NK-92 (cell line): ENCODE results near the gene PSENEN.
"Not testable (repeated sequence)": the region's sequence is repeated elsewhere in the genome, so short reads cannot be mapped to it uniquely, and the experiment has no call there.

Experiments used
- DNase-seq: peaks from one replicate; lab custom pipeline; 2025; ENCODE audit not compliant: unreplicated experiment; lab: John Stamatoyannopoulos, UW

Gene PSENEN

GRCh38 chr19:35718345-35719041 is 27.0 kb upstream of the PSENEN start:
- no peak for DNase-seq

GRCh38 chr19:35719402-35720162 is 25.9 kb upstream of the PSENEN start:
- DNase-seq, result no peak

DNA sequence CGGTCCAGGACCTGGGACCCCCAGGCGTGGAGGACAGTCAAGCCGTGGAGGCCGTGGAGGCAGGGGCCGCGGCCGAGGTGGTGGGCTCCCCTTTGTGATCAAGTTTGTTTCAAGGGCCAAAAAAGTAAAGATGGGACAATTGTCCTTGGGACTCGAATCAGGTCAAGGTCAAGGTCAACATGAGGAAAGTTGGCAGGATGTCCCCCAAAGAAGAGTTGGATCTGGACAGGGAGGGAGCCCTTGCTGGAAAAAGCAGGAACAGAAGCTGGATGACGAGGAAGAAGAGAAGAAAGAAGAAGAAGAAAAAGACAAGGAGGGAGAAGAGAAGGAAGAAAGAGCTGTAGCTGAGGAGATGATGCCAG is 25.3 kb upstream of the PSENEN start:
- no peak for DNase-seq

DNA sequence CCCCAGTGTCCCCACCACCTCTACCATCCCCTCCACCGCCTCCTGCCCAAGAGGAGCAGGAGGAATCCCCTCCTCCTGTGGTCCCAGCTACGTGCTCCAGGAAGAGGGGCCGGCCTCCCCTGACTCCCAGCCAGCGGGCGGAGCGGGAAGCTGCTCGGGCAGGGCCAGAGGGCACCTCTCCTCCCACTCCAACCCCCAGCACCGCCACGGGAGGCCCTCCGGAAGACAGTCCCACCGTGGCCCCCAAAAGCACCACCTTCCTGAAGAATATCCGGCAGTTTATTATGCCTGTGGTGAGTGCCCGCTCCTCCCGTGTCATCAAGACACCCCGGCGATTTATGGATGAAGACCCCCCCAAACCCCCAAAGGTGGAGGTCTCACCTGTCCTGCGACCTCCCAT is 24.8 kb upstream of the PSENEN start:
- no peak for DNase-seq

DNA sequence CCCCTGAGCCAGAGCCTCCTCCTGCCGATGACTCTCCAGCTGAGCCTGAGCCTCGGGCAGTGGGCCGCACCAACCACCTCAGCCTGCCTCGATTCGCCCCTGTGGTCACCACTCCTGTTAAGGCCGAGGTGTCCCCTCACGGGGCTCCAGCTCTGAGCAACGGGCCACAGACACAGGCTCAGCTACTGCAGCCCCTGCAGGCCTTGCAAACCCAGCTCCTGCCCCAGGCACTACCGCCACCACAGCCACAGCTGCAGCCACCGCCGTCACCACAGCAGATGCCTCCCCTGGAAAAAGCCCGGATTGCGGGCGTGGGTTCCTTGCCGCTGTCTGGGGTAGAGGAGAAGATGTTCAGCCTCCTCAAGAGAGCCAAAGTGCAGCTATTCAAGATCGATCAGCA is 24.1 kb upstream of the PSENEN start:
- no peak for DNase-seq

DNA sequence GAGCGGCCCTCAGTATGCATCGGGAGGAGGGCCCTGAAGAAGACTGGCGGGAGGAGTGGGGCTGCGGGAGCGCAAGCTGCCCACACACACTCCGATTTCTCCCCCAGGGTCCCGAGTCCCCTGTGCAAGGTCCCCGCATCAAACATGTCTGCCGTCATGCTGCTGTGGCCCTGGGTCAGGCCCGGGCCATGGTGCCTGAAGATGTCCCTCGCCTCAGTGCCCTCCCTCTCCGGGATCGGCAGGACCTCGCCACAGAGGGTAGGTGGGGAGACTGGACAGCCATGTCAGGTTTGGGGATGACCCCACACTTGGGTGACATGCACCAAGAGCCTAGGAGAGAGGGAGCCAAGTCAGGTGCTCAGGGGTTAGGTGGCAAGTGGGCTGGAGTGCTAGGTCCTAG is 23.0 kb upstream of the PSENEN start:
- DNase-seq, result no peak

- no peak for DNase-seq
These were observed 22.6 kb upstream of the PSENEN start for GRCh38 chr19:35722897-35723296.

GRCh38 chr19:35723671-35724070 is 21.8 kb upstream of the PSENEN start:
- DNase-seq, result no peak

DNA sequence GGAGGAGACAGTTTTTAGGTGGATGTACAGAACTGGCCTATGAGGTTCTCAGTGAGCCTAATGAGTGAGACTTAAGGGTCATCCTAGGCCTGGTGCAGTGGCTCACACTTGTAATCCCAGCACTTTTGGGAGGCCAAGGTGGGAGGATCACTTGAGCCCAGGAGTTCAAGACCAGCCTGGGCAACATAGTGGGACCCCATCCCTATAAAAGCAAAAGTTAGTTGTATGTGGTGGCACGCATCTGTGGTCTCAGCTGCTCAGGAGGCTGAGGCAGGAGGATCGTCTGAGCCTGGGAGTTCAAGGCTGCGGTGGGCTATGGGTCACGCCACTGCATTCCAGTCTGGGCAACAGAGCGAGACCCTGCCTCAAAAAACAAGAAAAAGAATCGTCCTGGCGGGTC is 21.3 kb upstream of the PSENEN start:
- not testable (repeated sequence) for DNase-seq

DNA sequence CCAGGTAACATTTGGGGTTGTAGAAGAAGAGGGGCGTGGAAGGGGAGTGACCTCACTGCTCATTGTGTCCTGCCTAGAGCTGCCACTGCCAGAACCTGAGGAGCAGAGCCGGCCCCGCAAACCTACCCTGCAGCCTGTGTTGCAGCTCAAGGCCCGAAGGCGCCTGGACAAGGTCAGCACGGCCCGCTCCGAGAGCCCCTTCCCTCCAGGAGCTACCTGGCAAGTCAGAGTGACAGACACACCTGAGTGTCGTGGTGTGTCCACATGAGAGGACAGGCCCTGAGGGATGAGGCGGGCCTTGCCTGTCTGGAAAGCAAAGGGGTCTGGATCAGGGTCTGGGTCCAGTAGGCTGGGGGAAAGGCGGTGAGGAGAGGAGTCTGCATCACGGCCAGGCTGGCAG is 20.9 kb upstream of the PSENEN start:
- no peak for DNase-seq

- DNase-seq, result no peak
These were observed 20.1 kb upstream of the PSENEN start for GRCh38 chr19:35725216-35725861.

DNA sequence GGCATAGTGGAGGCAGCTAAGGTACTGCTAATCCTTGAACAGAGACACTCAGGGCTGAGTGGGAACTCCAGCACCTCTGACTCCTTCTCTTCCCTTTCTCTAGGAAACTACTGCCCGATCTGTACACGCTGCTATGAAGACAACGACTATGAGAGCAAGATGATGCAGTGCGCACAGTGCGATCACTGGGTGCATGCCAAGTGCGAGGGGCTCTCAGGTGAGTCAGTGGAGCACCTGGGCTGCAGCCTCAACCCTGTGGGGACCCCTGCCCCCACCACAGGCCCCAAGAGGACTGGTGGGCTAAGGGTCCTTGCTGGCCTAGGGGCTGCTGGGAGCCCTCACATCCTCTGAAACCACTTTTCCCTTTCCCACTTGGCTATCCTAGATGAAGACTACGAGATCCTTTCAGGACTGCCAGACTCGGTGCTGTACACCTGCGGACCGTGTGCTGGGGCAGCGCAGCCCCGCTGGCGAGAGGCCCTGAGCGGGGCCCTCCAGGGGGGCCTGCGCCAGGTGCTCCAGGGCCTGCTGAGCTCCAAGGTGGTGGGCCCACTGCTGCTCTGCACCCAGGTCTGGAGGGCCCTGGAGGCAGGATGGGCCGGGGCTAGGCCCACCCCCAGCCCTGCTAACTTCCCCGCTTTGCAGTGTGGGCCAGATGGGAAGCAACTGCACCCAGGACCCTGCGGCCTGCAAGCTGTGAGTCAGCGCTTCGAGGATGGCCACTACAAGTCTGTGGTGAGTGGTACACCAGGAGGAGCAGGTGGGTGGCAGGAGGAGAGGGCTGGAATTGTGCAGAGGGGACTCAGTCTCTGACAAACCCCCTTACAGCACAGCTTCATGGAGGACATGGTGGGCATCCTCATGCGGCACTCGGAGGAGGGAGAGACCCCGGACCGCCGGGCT is 18.1 kb upstream of the PSENEN start:
- no peak for DNase-seq

DNA sequence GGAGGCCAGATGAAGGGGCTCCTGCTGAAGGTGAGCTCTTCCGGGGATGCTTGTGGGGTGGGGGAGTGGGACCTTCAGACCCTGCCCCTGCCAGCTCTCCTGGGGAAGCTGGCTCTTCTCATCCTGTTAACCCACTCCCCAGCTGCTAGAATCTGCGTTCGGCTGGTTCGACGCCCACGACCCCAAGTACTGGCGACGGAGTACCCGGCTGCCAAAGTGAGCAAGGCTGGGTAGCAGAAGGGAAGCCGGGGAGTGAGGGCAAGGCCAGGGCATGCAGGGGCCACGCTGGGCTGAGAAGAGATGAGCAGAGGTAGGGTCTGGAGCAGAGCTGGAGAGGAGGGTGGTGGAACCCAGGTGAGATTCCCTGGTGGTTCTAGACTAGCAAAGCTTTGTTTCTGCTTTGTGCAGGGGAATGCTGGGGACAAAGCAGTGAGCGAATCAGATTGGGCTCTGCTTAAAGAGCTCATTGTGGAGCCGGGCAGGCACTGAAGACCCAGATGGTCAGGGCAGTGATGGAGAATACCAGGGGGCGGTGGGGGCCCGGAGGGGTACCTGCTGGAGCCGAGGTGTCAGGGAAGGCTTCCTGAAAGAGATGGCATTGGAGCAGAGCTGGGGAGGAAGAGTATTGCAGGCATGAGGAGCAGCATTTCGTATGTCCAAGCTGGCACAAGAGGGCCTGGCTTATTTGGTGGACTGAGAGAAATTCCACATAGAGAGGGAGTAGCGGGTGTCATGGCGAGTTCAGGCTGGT is 17.3 kb upstream of the PSENEN start:
- DNase-seq, result no peak

- DNase-seq, result no peak
These were observed 16.4 kb upstream of the PSENEN start for GRCh38 chr19:35729021-35729420.

DNA sequence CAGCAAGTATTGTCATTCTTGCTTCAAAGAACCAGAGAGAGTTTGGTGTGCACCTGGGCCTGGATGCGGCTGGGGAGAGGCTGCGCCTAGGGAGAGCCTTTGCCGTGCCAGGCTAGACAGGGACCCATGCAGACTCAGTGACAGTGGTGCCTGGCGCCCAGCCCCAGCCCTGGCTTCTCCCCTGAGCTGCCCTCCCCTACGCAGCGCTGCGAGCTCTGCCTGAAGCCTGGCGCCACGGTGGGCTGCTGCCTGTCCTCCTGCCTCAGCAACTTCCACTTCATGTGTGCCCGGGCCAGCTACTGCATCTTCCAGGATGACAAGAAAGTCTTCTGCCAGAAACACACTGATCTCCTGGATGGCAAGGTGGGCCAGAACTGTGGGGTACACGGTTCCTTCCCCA is 15.7 kb upstream of the PSENEN start:
- no peak for DNase-seq

GRCh38 chr19:35730326-35730725 is 15.1 kb upstream of the PSENEN start:
- DNase-seq, result no peak

- DNase-seq, result no peak
These were observed 14.1 kb upstream of the PSENEN start for GRCh38 chr19:35731353-35731752.

DNA sequence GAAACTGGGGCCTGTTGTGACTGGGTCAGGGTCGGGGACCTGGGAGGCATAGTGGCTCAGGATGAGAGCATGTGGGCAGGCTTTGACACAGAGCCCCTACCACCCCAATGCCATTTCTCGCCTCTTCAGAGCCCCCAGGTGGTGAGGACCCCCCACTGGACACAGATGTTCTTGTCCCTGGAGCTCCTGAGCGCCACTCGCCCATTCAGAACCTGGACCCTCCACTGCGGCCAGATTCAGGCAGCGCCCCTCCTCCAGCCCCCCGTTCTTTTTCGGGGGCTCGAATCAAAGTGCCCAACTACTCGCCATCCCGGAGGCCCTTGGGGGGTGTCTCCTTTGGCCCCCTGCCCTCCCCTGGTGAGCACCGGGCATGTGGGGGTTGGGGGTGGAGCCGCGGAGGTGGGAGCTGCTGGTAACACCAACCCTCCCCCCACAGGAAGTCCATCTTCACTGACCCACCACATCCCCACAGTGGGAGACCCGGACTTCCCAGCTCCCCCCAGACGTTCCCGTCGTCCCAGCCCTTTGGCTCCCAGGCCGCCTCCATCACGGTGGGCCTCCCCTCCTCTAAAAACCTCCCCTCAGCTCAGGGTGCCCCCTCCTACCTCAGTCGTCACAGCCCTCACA is 13.6 kb upstream of the PSENEN start:
- DNase-seq, result no peak

DNA sequence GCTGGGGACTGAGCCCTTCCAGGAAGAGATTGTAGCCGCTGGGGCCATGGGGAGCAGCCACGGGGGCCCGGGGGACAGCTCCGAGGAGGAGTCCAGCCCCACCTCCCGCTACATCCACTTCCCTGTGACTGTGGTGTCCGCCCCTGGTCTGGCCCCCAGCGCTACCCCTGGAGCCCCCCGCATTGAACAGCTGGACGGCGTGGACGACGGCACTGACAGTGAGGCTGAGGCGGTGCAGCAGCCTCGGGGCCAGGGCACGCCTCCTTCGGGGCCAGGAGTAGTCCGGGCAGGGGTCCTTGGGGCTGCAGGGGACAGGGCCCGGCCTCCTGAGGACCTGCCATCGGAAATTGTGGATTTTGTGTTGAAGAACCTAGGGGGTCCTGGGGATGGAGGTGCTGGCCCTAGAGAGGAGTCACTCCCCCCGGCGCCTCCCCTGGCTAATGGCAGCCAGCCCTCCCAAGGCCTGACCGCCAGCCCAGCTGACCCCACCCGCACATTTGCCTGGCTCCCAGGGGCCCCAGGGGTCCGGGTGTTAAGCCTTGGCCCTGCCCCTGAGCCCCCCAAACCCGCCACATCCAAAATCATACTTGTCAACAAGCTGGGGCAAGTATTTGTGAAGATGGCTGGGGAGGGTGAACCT is 12.8 kb upstream of the PSENEN start:
- DNase-seq, result no peak
